Subcutaneous adipose tissue (tissue), 4 donors: Measurements from ENCODE around the gene PRSS58. TPM values are rescaled to one million over a fixed set of nuclear protein-coding genes. Genes with fewer than 3 reads are reported as not detected.

Experiments
- small RNA-seq: library from RNA; depleted of rRNA; stranded (forward); fragments of <200 nt; gene quantifications from one replicate; pipeline ENCODE3, GENCODE V24; 2016
- total RNA-seq, 4 donors: library from RNA; depleted of rRNA; stranded (reverse); fragments of >200 nt; gene quantifications; one replicate each; pipeline ENCODE4 v1.1.0, GENCODE V29; 2016

The PRSS58 gene
- total RNA-seq, 4 donors from 2014 or later: not detected

Small RNA genes lying within 50 kb of the gene (small RNA-seq; reads per million reads assigned to genes)
- not detected for gene TRBV1

Other genes starting within 250 kb of the PRSS58 start
- gene MGAM2, start 146.3 kb downstream of the PRSS58 start, total RNA-seq: under 1 TPM in 3 of 4 donors, not detected in 1; 0.16 to 0.51 (median 0.38) TPM